H1 (cell line): ENCODE measurements around the gene SLC15A1. TPM values are rescaled to one million over a fixed set of nuclear protein-coding genes. Genes with fewer than 3 reads are reported as not detected.

Experiments
- CTCF ChIA-PET: fragments of 300-600 bp; sonication (Branson Sonifier 250); formaldehyde crosslinking; loops from one replicate; lab custom pipeline; 2021; ENCODE audit not compliant: partially characterized antibody; lab: Charles Lee
- POLR2A ChIA-PET: fragments of 300-600 bp; sonication (Branson Sonifier 250); formaldehyde crosslinking; loops from one replicate; lab custom pipeline; 2021; ENCODE audit warnings: inconsistent platforms; ENCODE audit not compliant: partially characterized antibody; lab: Charles Lee
- DNase-seq, 2 experiments: peaks; one replicate each; pipeline versions ENCODE4 v3.0.0 to v3.0.0-alpha.2; 2010 to 2022; ENCODE audit warnings: low spot score in 2 of 2, low read depth in 1 of 2, mixed read lengths in 1 of 2
- FAIRE-seq: peaks from 2 replicates; lab custom pipeline; 2011; peaks lifted over from hg19 to GRCh38; lab: Jason Lieb, UNC
- H2AFZ ChIP-seq: 2 replicates; pipeline ENCODE4 v1.8.1; 2012; ENCODE audit warnings: low read length, inconsistent platforms
- H2AK5ac ChIP-seq: 2 replicates; pipeline ENCODE4 v1.6.1; 2013; ENCODE audit warnings: low read depth, low read length
- H2BK120ac ChIP-seq: replicated peaks from 2 replicates; pipeline ENCODE3; 2013; ENCODE audit warnings: low read depth, low read length, inconsistent platforms
- H2BK12ac ChIP-seq: 2 replicates; pipeline ENCODE4 v1.6.1; 2013; ENCODE audit warnings: low read depth, low read length
- H2BK15ac ChIP-seq: 2 replicates; pipeline ENCODE4 v1.6.1; 2013; ENCODE audit warnings: low read length
- H2BK20ac ChIP-seq: 2 replicates; pipeline ENCODE4 v1.6.1; 2013; ENCODE audit warnings: low read length
- H2BK5ac ChIP-seq: 2 replicates; pipeline ENCODE4 v1.6.1; 2013; ENCODE audit warnings: low read depth, low read length
- H3K14ac ChIP-seq: 2 replicates; pipeline ENCODE4 v1.6.1; 2013; ENCODE audit warnings: inconsistent platforms; ENCODE audit not compliant: insufficient read length
- H3K18ac ChIP-seq: 2 replicates; pipeline ENCODE4 v1.6.1; 2013; ENCODE audit warnings: low read length; ENCODE audit errors: extremely low read depth
- H3K23ac ChIP-seq: 2 replicates; pipeline ENCODE4 v1.6.1; 2013; ENCODE audit warnings: inconsistent platforms; ENCODE audit not compliant: insufficient read length
- H3K23me2 ChIP-seq: 2 replicates; pipeline ENCODE4 v1.6.1; 2013; ENCODE audit warnings: low read depth, low read length
- H3K27ac ChIP-seq: 2 replicates; pipeline ENCODE4 v1.6.1; 2011; ENCODE audit warnings: low read depth, low read length, inconsistent platforms
- H3K27me3 ChIP-seq, 4 experiments: replicated peaks in 1 of 4; 1 replicate in 1 of 4; 2 replicates in 3 of 4; pipeline versions ENCODE4 v1.6.1 to v1.8.1; 2011 to 2013; ENCODE audit warnings: low read length in 3 of 4, mild to moderate bottlenecking in 3 of 4, inconsistent platforms in 2 of 4, mixed read lengths in 2 of 4, moderate library complexity in 1 of 4; ENCODE audit not compliant: control insufficient read depth in 3 of 4, insufficient read depth in 3 of 4; ENCODE audit errors: extremely low read depth in 1 of 4
- H3K36me3 ChIP-seq, 4 experiments: 2 replicates each; pipeline versions ENCODE4 v1.6.1 to v1.8.1; 2011 to 2013; ENCODE audit warnings: mild to moderate bottlenecking in 4 of 4, low read length in 3 of 4, moderate library complexity in 2 of 4, control low read depth in 1 of 4, inconsistent platforms in 1 of 4; ENCODE audit not compliant: insufficient read depth in 4 of 4, control insufficient read depth in 2 of 4
- H3K4ac ChIP-seq: replicated peaks from 2 replicates; pipeline ENCODE3; 2013; ENCODE audit warnings: low read length, low read depth, mixed read lengths, inconsistent platforms; ENCODE audit not compliant: insufficient read length
- H3K4me1 ChIP-seq, 4 experiments: replicated peaks in 1 of 4; 1 replicate in 1 of 4; 2 replicates in 3 of 4; pipeline versions ENCODE4 v1.6.1 to v1.8.1; 2011 to 2013; ENCODE audit warnings: low read length in 3 of 4, inconsistent platforms in 2 of 4, mixed read lengths in 1 of 4; ENCODE audit not compliant: insufficient read depth in 4 of 4, control insufficient read depth in 3 of 4
- H3K4me2 ChIP-seq, 2 experiments: 2 replicates each; pipeline versions ENCODE4 v1.6.1 to v1.8.1; 2011 to 2013; ENCODE audit warnings: low read depth in 2 of 2, low read length in 2 of 2, control low read depth in 1 of 2, inconsistent platforms in 1 of 2, mild to moderate bottlenecking in 1 of 2; ENCODE audit not compliant: insufficient read depth in 1 of 2
- H3K4me3 ChIP-seq, 4 experiments: fragments of 200-600, 300-600 bp in 1 of 4; sonication (generic), shearing (Covaris generic), sonication (Bioruptor Twin) in 1 of 4; 2 replicates each; pipeline versions ENCODE4 v1.5.1 to v1.8.1; 2011 to 2016; ENCODE audit warnings: low read length in 4 of 4, low read depth in 3 of 4, control low read depth in 2 of 4, inconsistent platforms in 2 of 4, mild to moderate bottlenecking in 2 of 4, mixed read lengths in 1 of 4, moderate library complexity in 1 of 4; ENCODE audit not compliant: insufficient read depth in 2 of 4; ENCODE audit errors: extremely low read depth in 1 of 4
- H3K56ac ChIP-seq: replicated peaks from 2 replicates; pipeline ENCODE3; 2013; ENCODE audit warnings: low read depth, mild to moderate bottlenecking, mixed read lengths, low read length, inconsistent platforms; ENCODE audit not compliant: insufficient read length
- H3K79me1 ChIP-seq: 2 replicates; pipeline ENCODE4 v1.6.1; 2013; ENCODE audit warnings: low read depth, low read length, control low read depth
- H3K79me2 ChIP-seq, 2 experiments: 2 replicates each; pipeline versions ENCODE4 v1.6.1 to v1.8.1; 2012 to 2013; ENCODE audit warnings: low read length in 2 of 2, mild to moderate bottlenecking in 2 of 2, inconsistent platforms in 1 of 2; ENCODE audit not compliant: insufficient read depth in 2 of 2, control insufficient read depth in 1 of 2
- H3K9ac ChIP-seq, 4 experiments: replicated peaks in 1 of 4; 1 replicate in 1 of 4; 2 replicates in 3 of 4; pipeline versions ENCODE4 v1.6.1 to v1.8.1; 2011 to 2013; ENCODE audit warnings: low read depth in 3 of 4, low read length in 3 of 4, control low read depth in 2 of 4, mild to moderate bottlenecking in 2 of 4, moderate library complexity in 2 of 4, inconsistent platforms in 1 of 4; ENCODE audit errors: extremely low read depth in 1 of 4
- H3K9me3 ChIP-seq, 2 experiments: 2 replicates each; pipeline versions ENCODE4 v1.6.1 to v1.8.1; 2012 to 2013; ENCODE audit warnings: mild to moderate bottlenecking in 2 of 2, moderate library complexity in 2 of 2, control low read depth in 1 of 2, inconsistent platforms in 1 of 2, low read depth in 1 of 2, low read length in 1 of 2, mixed read lengths in 1 of 2; ENCODE audit not compliant: insufficient read depth in 2 of 2
- H4K20me1 ChIP-seq, 2 experiments: replicated peaks in 1 of 2; 2 replicates each; pipeline versions ENCODE3 to v1.8.1; 2011 to 2013; ENCODE audit warnings: inconsistent platforms in 2 of 2, low read length in 2 of 2, mild to moderate bottlenecking in 1 of 2; ENCODE audit not compliant: insufficient read depth in 2 of 2, control insufficient read depth in 1 of 2
- H4K5ac ChIP-seq: 2 replicates; pipeline ENCODE4 v1.6.1; 2013; ENCODE audit warnings: low read length, low read depth, mixed read lengths, inconsistent platforms; ENCODE audit not compliant: insufficient read length
- H4K8ac ChIP-seq: 2 replicates; pipeline ENCODE4 v1.8.0; 2013; ENCODE audit warnings: mild to moderate bottlenecking, moderate library complexity, low read length, inconsistent platforms; ENCODE audit not compliant: insufficient read depth; ENCODE audit errors: extremely low read depth
- H4K91ac ChIP-seq: replicated peaks from 2 replicates; pipeline ENCODE3; 2013; ENCODE audit warnings: low read length, mixed read lengths, inconsistent platforms; ENCODE audit not compliant: insufficient read length
- ATF2 ChIP-seq: IDR thresholded peaks from 2 replicates; pipeline ENCODE4 v1.6.1; 2012; ENCODE audit warnings: low read length, inconsistent platforms
- CBX5 ChIP-seq: fragments of 300-800, 300-1000 bp; sonication (generic); IDR thresholded peaks from 2 replicates; pipeline ENCODE4 v1.7.1; 2016; ENCODE audit warnings: antibody characterized with exemption, low read length, low read depth
- CHD1 ChIP-seq: IDR thresholded peaks from 2 replicates; pipeline ENCODE4 v1.6.1; 2012; ENCODE audit warnings: low read depth, low read length, improper control_type of control experiment
- GTF2F1 ChIP-seq: IDR thresholded peaks from 2 replicates; pipeline ENCODE4 v1.6.1; 2012; ENCODE audit warnings: low read depth, low read length, improper control_type of control experiment, borderline replicate concordance
- MAX ChIP-seq: IDR thresholded peaks from 2 replicates; pipeline ENCODE4 v1.6.1; 2012; ENCODE audit warnings: inconsistent platforms
- NANOG ChIP-seq: IDR thresholded peaks from 2 replicates; pipeline ENCODE4 v1.6.1; 2011; ENCODE audit warnings: low read length, low read depth, mild to moderate bottlenecking, inconsistent platforms; ENCODE audit not compliant: insufficient read depth, poor library complexity, severe bottlenecking
- POLR2AphosphoS5 ChIP-seq: IDR thresholded peaks from 2 replicates; pipeline ENCODE4 v1.6.1; 2011; ENCODE audit warnings: low read depth, low read length
- SAP30 ChIP-seq: fragments of 300-600 bp; sonication (generic); IDR thresholded peaks from 2 replicates; pipeline ENCODE4 v1.7.1; 2012; ENCODE audit warnings: low read length, moderate library complexity, mild to moderate bottlenecking, inconsistent platforms; ENCODE audit not compliant: insufficient read depth, insufficient replicate concordance
- WGBS, 2 experiments: shearing (Covaris generic) in 1 of 2; methylation state at CpG; one replicate each; pipeline versions ENCODE4 v1.1.6 to v1.1.7; 2013 to 2015; ENCODE audit warnings: low lambda C conversion rate in 2 of 2, mixed read lengths in 2 of 2, inconsistent platforms in 1 of 2, low coverage in 1 of 2, missing lambda C conversion rate in 1 of 2; ENCODE audit not compliant: insufficient replicate concordance in 2 of 2, insufficient coverage in 1 of 2, insufficient read length in 1 of 2; ENCODE audit errors: extremely low coverage in 1 of 2, missing lambda C conversion rate in 1 of 2; 5-methylcytosine and 5-hydroxymethylcytosine counted together
- polyA plus RNA-seq, 7 experiments: library from polyadenylated mRNA; depleted of rRNA in 3 of 7; stranded (reverse) in 5 of 7; unstranded in 2 of 7; fragments of >200 nt in 5 of 7; fragments of 200-250 nt in 2 of 7; gene quantifications; 1 replicate in 5 of 7; 2 replicates in 1 of 7; 4 replicates in 1 of 7; pipeline versions ENCODE4 v1.2.1 to v1.2.3, GENCODE V29; 2011 to 2013; ENCODE audit warnings: missing spikeins in 2 of 7, mixed read lengths in 2 of 7
- total RNA-seq: library from RNA; stranded (reverse); fragmentation: NEBNext Ultra II Directional; extraction: Animal tissue kit (Norgen Biotek cat#: 25700); gene quantifications from 2 replicates; pipeline ENCODE4 v1.2.1, GENCODE V29; 2021

Gene SLC15A1
- total and polyA plus RNA-seq, 2 of the 8 experiments (the other 6 are each of a cell fraction or from before 2014, with no cell fraction given), result 1.3 to 2.4 TPM

GRCh38 chr13:98687319-98687718 lies 65.2 kb downstream of the SLC15A1 start:
- Histone ChIP-seq H4K5ac (no peak overlapping the region), H3K4me3 (no peak overlapping the region), H3K9me3 (no peaks in the 10 kb centered on the region), H2BK120ac (peak overlapping the region; percentile 60), H3K27ac (no peak overlapping the region), H4K8ac (no peak overlapping the region), H2AFZ (no peak overlapping the region), H3K9ac (no peak overlapping the region), H3K4me2 (no peak overlapping the region), H3K4me1 (peaks cover 0 to 14% (median 8%) of the 10 kb centered on the region in 4 experiments; a peak in 4 of 7 replicates), H2BK5ac (peak overlapping the region; percentile 57; the same call in 1 of the 2 replicates), H3K23me2 (no peaks in the 10 kb centered on the region), H2BK12ac (peak overlapping the region; percentile 62; the same call in 1 of the 2 replicates), H3K23ac (no peak overlapping the region), H4K20me1 (no peaks in the 10 kb centered on the region), H3K56ac (no peak overlapping the region), H3K14ac (no peak overlapping the region), H3K4ac (no peak overlapping the region), H2BK15ac (peak overlapping the region; percentile 67; the same call in 1 of the 2 replicates), H3K36me3 (no peaks in the 10 kb centered on the region), H4K91ac (peak overlapping the region; percentile 57), H3K79me2 (no peaks in the 10 kb centered on the region), H3K18ac (peak overlapping the region; percentile 9; the same call in 1 of the 2 replicates), H3K27me3 (no peaks in the 10 kb centered on the region), H2BK20ac (no peak overlapping the region), H3K79me1 (no peaks in the 10 kb centered on the region; the same call in 1 of the 2 replicates), H2AK5ac (0 out of 2 replicates have a peak overlapping the region, but pooled peaks have one; percentile 19)
- ChIA-PET CTCF (interaction anchor here (0.9 to 5.2 kb wide), 7 partner anchors 8 to 205 kb away, joined by 3 to 32 read pairs (median 3); no protein-coding TSS in a partner anchor), POLR2A (no interaction called here)
- WGBS, 2 experiments, result 86% methylated on average over 5 of the region's 5 CpGs; no CpG with 5 or more reads in 1 of the 2 experiments
- FAIRE-seq (no peak), DNase-seq (no peak)
- TF ChIP-seq MAX (no peak), POLR2AphosphoS5 (no peak), CHD1 (no peak), ATF2 (no peak), GTF2F1 (no peak), SAP30 (no peak), NANOG (no peak), CBX5 (no peak)
